ENCODE results near the gene DTWD1.

DNA sequence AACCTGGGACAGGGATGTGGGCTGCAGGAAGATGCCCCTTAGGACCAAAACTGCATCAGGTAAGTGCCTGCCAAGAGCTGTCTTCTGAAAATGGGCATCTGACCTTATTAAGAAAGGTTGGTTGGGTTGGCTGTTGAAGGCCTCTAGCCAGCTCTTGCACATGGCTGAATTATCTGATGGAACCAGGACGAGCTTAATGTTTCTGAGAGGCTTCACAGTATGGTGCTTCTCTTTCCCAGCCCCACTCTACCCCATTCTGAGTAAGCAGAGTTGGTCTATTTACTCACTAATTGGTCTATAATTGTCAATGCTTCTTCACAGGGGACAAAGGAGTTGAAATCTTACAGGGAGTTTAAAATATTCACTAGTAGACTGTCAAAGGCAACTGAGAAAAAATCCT lies 48.4 kb downstream of the DTWD1 start:
- TF ChIP-seq, protein P1, sequence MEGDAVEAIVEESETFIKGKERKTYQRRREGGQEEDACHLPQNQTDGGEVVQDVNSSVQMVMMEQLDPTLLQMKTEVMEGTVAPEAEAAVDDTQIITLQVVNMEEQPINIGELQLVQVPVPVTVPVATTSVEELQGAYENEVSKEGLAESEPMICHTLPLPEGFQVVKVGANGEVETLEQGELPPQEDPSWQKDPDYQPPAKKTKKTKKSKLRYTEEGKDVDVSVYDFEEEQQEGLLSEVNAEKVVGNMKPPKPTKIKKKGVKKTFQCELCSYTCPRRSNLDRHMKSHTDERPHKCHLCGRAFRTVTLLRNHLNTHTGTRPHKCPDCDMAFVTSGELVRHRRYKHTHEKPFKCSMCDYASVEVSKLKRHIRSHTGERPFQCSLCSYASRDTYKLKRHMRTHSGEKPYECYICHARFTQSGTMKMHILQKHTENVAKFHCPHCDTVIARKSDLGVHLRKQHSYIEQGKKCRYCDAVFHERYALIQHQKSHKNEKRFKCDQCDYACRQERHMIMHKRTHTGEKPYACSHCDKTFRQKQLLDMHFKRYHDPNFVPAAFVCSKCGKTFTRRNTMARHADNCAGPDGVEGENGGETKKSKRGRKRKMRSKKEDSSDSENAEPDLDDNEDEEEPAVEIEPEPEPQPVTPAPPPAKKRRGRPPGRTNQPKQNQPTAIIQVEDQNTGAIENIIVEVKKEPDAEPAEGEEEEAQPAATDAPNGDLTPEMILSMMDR (conservative IDR thresholded peaks at IDR 0.05; ENCODE audit: low read depth, low read length): no peak
- TF ChIP-seq EZH2 (IDR thresholded peaks at IDR 0.05; ENCODE audit: low read length, unreplicated experiment) (no peak), EZH2phosphoT487 (IDR thresholded peaks at IDR 0.05; ENCODE audit: borderline replicate concordance, low read length) (no peak)
